GM12878 (cell line): ENCODE measurements around the gene CAPN14. TPM values are rescaled to one million over a fixed set of nuclear protein-coding genes. Genes with fewer than 3 reads are reported as not detected.

Experiments used
- ATAC-seq: fragments of 200-7000 bp; cut with Tn5 transposase; 3 replicates; pipeline ENCODE4 v1.9.1; 2020; ENCODE audit warnings: mild to moderate bottlenecking, moderate library complexity
- BruUV-seq: library from RNA; stranded (reverse); fragments of 400-500 nt; replicated peaks from 2 replicates; lab custom pipeline; 2021; lab: Mats Ljungman, UMichigan
- CTCF ChIA-PET: fragments of 300-600 bp; sonication (Branson Sonifier 250); formaldehyde crosslinking; extraction: SDS; loops from one replicate; lab custom pipeline; 2021; ENCODE audit warnings: inconsistent platforms; lab: Yijun Ruan, JAX
- POLR2A ChIA-PET: fragments of 350-600 bp; formaldehyde crosslinking; extraction: SDS; loops from one replicate; lab custom pipeline; 2021; ENCODE audit warnings: inconsistent platforms; lab: Charles Lee
- RAD21 ChIA-PET: fragments of 300-600 bp; sonication (Branson Sonifier 250); formaldehyde crosslinking; loops from one replicate; lab custom pipeline; 2023; ENCODE audit warnings: antibody characterized with exemption; ENCODE audit not compliant: unreplicated experiment; lab: Charles Lee
- SMC1A ChIA-PET: fragments of 300-600 bp; sonication (Branson Sonifier 250); formaldehyde crosslinking; loops from one replicate; lab custom pipeline; 2023; ENCODE audit not compliant: unreplicated experiment, uncharacterized antibody; lab: Charles Lee
- DNase-seq: peaks from one replicate; pipeline ENCODE4 v3.0.0-alpha.2; 2011; ENCODE audit warnings: low read depth, low spot score
- FAIRE-seq: peaks from 3 replicates; lab custom pipeline; 2011; peaks lifted over from hg19 to GRCh38; lab: Jason Lieb, UNC
- H2AFZ ChIP-seq: 2 replicates; pipeline ENCODE4 v1.6.0; 2011; ENCODE audit warnings: low read depth, low read length, control low read depth; ENCODE audit not compliant: control insufficient read depth
- H3K27ac ChIP-seq: 2 replicates; pipeline ENCODE4 v1.5.1; 2011; ENCODE audit warnings: control low read depth; ENCODE audit not compliant: control insufficient read depth, insufficient read depth
- H3K27me3 ChIP-seq, 2 experiments: replicated peaks in 1 of 2; 2 replicates each; pipeline versions ENCODE4 v1.6.0 to v1.6.1; 2011; ENCODE audit warnings: low read length in 1 of 2; ENCODE audit not compliant: control insufficient read depth in 2 of 2, insufficient read depth in 2 of 2
- H3K36me3 ChIP-seq, 2 experiments: 2 replicates each; pipeline ENCODE4 v1.5.1; 2011; ENCODE audit warnings: low read length in 1 of 2; ENCODE audit not compliant: control insufficient read depth in 2 of 2, insufficient read depth in 2 of 2
- H3K4me1 ChIP-seq: 2 replicates; pipeline ENCODE4 v1.6.1; 2011; ENCODE audit warnings: mild to moderate bottlenecking, low read length, moderate library complexity, mixed read lengths; ENCODE audit not compliant: control insufficient read depth, insufficient read depth
- H3K4me2 ChIP-seq: 2 replicates; pipeline ENCODE4 v1.6.0; 2011; ENCODE audit warnings: control low read depth; ENCODE audit not compliant: control insufficient read depth, insufficient read depth
- H3K4me3 ChIP-seq: fragments of 200-600 bp; sonication (generic); 2 replicates; pipeline ENCODE4 v1.5.1; 2016
- H3K79me2 ChIP-seq: 2 replicates; pipeline ENCODE4 v1.6.0; 2011; ENCODE audit warnings: low read length; ENCODE audit not compliant: control insufficient read depth, insufficient read depth
- H3K9ac ChIP-seq: 2 replicates; pipeline ENCODE4 v1.8.0; 2011; ENCODE audit warnings: low read length, control low read depth, mixed read lengths; ENCODE audit not compliant: control insufficient read depth, insufficient read depth
- H3K9me3 ChIP-seq: replicated peaks from 3 replicates; pipeline ENCODE4 v1.5.1; 2011; ENCODE audit warnings: mild to moderate bottlenecking, low read length; ENCODE audit not compliant: control insufficient read depth, insufficient read depth
- H4K20me1 ChIP-seq: 2 replicates; pipeline ENCODE4 v1.6.0; 2011; ENCODE audit not compliant: control insufficient read depth, insufficient read depth
- BACH1 ChIP-seq: fragments of 450-650 bp; IDR thresholded peaks from 2 replicates; pipeline ENCODE4 v1.6.1; 2017; ENCODE audit warnings: mild to moderate bottlenecking, borderline replicate concordance
- CREM ChIP-seq: IDR thresholded peaks from 2 replicates; pipeline ENCODE4 v1.6.1; 2014; ENCODE audit warnings: antibody characterized with exemption, low read depth
- E2F4 ChIP-seq: IDR thresholded peaks from 2 replicates; pipeline ENCODE4 v1.6.1; 2012; ENCODE audit warnings: low read depth, low read length, improper control_type of control experiment
- HDGF ChIP-seq: fragments of 450-650 bp; IDR thresholded peaks from 2 replicates; pipeline ENCODE4 v1.6.1; 2016; ENCODE audit warnings: antibody characterized with exemption
- MXI1 ChIP-seq: fragments of 150-350 bp; IDR thresholded peaks from 2 replicates; pipeline ENCODE4 v1.6.1; 2011; ENCODE audit warnings: low read depth, mild to moderate bottlenecking, inconsistent platforms, low read length, improper control_type of control experiment
- NR2C1 ChIP-seq: fragments of 450-650 bp; IDR thresholded peaks from 2 replicates; pipeline ENCODE4 v1.6.1; 2017; ENCODE audit warnings: antibody characterized with exemption, mild to moderate bottlenecking, moderate library complexity
- RCOR1 ChIP-seq: conservative IDR thresholded peaks from 2 replicates; pipeline ENCODE4 v1.6.1; 2012; ENCODE audit warnings: low read depth, low read length, improper control_type of control experiment
- SKIL ChIP-seq: fragments of 450-650 bp; IDR thresholded peaks from 2 replicates; pipeline ENCODE4 v1.6.1; 2017; ENCODE audit warnings: mild to moderate bottlenecking, low read depth, inconsistent platforms; ENCODE audit not compliant: poor library complexity, severe bottlenecking
- in situ Hi-C: fragments of 300-500 bp; cut with MboI; formaldehyde crosslinking; loops from 9 replicates; pipeline ENCODE4 v1.14.3; 2018; ENCODE audit warnings: mixed read lengths
- intact Hi-C: fragments of 100-400 bp; cut with micrococcal nuclease; formaldehyde crosslinking; loops from one replicate; pipeline ENCODE4 v1.14.2; 2022; ENCODE audit not compliant: unreplicated experiment
- polyA plus RNA-seq, 11 experiments: library from polyadenylated mRNA; depleted of rRNA in 4 of 11; unstranded in 6 of 11; stranded (reverse) in 5 of 11; fragments of >200 nt; fragmentation: Nextera tagmentation in 4 of 11; fragmentation: Illumina TruSeq in 1 of 11; extraction: Ambion mirVana in 4 of 11; extraction: Trizol in 1 of 11; gene quantifications; 1 replicate in 1 of 11; 2 replicates in 10 of 11; pipeline versions ENCODE4 v1.2.1 to v1.2.3, GENCODE V29; 2011 to 2016; ENCODE audit warnings: inconsistent platforms in 2 of 11, missing spikeins in 2 of 11, low read depth in 1 of 11
- total RNA-seq, 4 experiments: library from RNA; depleted of rRNA in 3 of 4; stranded (reverse); fragments of >200 nt in 3 of 4; fragmentation: Illumina TruSeq in 1 of 4; extraction: Trizol in 1 of 4; gene quantifications; 2 replicates each; pipeline versions ENCODE4 v1.2.1 to v1.2.3, GENCODE V29; 2013 to 2021

The CAPN14 gene
- total and polyA plus RNA-seq, 10 of the 15 experiments (the other 5 are each of a cell fraction or from before 2014, with no cell fraction given) = 0.08 to 1.5 (median 1.1) TPM

GRCh38 chr2:31203916-31204315 is 13.4 kb downstream of the CAPN14 start:
- Histone ChIP-seq H3K27ac (no peak overlapping the region), H3K9ac (no peak overlapping the region), H3K4me3 (no peak overlapping the region), H4K20me1 (no peaks in the 10 kb centered on the region), H3K27me3 (no peaks in the 10 kb centered on the region; a peak in 2 of 4 replicates), H3K4me2 (no peak overlapping the region), H3K79me2 (no peaks in the 10 kb centered on the region), H3K4me1 (peaks cover 4% of the 10 kb centered on the region; the same call in 1 of the 2 replicates), H3K9me3 (no peaks in the 10 kb centered on the region), H2AFZ (no peak overlapping the region), H3K36me3 (no peaks in the 10 kb centered on the region)
- in situ Hi-C loops (no loop called here), intact Hi-C loops (no loop called here)
- BruUV-seq = no TSS peak
- no peak for ATAC-seq
- ChIA-PET RAD21 (no interaction called here), CTCF (interaction anchor here (0.7 to 1.5 kb wide), 5 partner anchors 10 to 489 kb away, joined by 3 to 6 read pairs (median 3); no protein-coding TSS in a partner anchor), POLR2A (interaction anchor here (0.9 kb wide), 1 partner anchor 8 kb away, joined by 4 read pairs; no protein-coding TSS in a partner anchor), SMC1A (no interaction called here)
- no peak for FAIRE-seq
- DNase-seq = no peak
- TF ChIP-seq MXI1 = no peak
- no peak for TF ChIP-seq NR2C1
- TF ChIP-seq HDGF = no peak
- no peak for TF ChIP-seq SKIL
- TF ChIP-seq RCOR1 = no peak
- TF ChIP-seq CREM = no peak
- TF ChIP-seq E2F4 = no peak
- TF ChIP-seq BACH1 = no peak
- TF ChIP-seq, all 136 proteins: peak for 0
